ENCODE results near the gene MPEG1.

DNA sequence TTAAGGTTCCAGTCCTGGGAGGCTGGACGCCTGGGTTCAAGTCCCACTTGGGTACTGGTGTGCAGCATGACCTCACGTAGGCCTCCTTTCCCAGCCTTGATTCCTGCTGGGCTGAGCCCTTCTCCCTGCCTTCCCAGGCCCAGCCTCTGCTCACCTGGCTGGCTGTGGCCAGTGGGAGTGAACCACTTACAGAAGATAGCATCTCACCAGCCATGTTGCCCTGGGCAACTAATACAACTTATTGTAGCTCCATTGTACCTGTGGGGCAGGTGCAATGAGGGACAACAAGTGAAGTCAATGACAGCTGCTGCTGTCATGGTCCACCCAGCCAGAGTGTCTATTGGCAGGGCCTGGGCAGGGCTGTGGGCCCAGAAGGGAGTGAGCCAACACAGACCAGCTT lies 48.4 kb upstream of the MPEG1 start:
- TF ChIP-seq POLR2A (IDR thresholded peaks at IDR 0.05; ENCODE audit: low read length) (no peak), GATA1 (IDR thresholded peaks at IDR 0.05; ENCODE audit: low read depth, low read length) (no peak)
